ENCODE measurements around the gene PCLO.

Gene PCLO

GRCh38 chr7:82839063-82839462 is 323.6 kb downstream of the PCLO start:
- no peak for DNase-seq (ENCODE audit: low spot score)

- no peak for DNase-seq (ENCODE audit: low spot score)
Measured at GRCh38 chr7:82838314-82838713, 324.4 kb downstream of the PCLO start.

- DNase-seq (ENCODE audit: low spot score), result no peak
Measured at GRCh38 chr7:82823073-82823472, 339.6 kb downstream of the PCLO start.

- DNase-seq (ENCODE audit: low spot score), result no peak
Measured at GRCh38 chr7:82821037-82821436, 341.6 kb downstream of the PCLO start.

- no peak for DNase-seq (ENCODE audit: low spot score)
Measured at GRCh38 chr7:82818171-82818570, 344.5 kb downstream of the PCLO start.

DNA sequence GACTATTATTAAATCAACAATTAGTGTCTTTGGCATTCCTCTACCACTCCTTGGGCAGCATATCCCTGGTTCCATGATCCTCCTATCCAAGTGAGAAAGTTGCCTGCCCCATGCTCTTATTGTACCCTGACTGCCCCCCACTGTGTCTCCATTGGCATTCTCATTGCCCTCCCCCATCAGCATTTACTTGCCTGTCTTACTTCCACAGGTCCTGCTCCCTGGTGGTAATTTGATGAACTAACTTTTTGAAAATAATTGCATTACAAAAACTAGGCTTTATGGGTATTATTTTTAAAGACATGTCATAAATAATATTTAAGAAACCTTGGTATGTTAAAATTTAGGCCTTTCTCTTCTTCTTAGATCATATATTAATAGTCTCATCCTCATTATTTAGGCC is 346.4 kb downstream of the PCLO start:
- no peak for DNase-seq (ENCODE audit: low spot score)

DNA sequence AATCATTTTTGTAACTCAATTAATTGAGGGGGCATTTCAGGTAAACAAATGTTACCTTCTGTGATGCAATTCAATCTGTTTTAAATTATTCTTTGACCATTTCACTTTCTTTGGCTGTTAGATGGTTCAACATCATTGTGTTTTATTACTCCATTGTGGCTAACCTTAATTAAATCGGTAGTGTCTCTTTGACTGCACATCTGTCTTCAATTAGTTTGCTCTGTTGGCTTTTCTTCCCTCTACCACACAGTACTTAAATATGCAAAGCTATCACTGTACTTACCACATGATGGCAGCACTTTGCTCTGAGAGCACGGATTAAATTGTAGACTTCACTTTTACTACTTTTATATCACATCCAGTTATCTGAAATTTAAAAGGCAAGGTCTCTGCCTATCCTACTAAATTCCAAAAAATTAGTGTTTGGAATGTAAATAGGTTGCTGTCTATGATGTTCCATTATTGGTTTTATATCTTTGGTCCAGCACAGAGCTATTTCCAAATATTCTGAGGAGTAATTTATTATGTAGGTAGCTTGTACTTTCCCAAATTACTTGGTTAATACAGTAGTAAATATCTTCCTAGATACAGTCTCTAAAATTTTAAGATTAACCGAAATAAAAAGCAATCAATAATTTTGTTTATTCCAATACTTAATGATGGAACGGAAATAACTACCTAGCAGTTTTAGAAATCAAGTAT is 352.0 kb downstream of the PCLO start:
- DNase-seq (ENCODE audit: low spot score), result peak; percentile 26

DNA sequence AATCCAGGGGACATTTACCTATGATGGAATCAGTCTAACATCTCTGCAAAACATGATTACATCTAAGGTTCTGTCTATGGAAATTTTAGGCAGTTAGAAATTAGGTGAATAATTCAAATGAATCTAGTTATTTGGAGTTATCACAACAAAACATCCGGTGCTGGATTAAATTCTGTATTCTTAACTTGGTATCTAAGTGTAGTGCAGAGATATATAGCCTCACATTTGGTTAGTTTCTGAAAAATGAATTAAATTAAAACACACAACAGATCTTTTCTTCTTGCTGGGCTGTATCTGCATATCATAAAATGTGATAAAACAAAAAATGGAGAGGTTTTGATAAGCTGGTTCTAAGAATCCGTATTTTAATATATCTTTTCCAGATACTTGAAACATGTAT is 354.1 kb downstream of the PCLO start:
- no peak for DNase-seq (ENCODE audit: low spot score)

DNA sequence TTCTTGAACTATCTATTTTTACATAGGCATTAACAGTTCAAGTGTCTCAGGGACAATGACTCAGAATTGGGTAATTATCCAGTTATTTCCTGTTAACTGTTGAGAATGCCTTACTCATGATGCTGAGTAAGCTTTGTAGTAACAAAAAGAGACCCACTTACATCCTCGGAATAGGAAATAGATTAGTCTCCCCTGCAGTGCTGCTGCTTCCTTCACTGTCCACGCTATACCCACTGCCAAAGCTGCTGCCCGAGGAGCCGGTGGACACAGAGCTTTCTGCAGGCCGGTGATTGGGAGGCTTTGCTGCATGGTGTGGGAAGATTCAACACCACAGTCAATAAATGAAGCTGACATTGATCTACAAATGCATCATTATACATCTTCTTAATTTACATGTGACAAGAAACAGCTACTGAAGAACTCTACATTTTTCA is 357.1 kb downstream of the PCLO start:
- DNase-seq (ENCODE audit: low spot score), result peak; percentile 17

DNA sequence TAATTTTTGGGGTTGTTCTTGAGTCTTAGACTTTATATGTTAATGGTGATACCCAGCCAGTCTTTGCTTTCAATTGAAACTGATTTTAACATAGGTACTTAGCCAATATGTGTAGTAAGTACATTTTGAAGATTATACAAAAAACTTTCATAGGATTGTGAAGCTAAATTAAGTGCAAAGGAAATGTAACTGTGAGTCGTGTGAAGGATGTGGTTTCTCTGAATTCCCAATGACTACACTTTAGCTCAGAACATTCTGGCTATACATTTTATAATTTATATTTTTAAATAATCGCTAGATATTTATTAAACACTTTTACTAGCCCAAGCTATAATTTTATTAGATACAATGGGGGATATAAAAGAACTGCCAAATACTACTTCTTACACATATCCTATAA is 359.3 kb downstream of the PCLO start:
- no peak for DNase-seq (ENCODE audit: low spot score)

GRCh38 chr7:82789883-82790609 is 372.6 kb downstream of the PCLO start:
- no peak for DNase-seq (ENCODE audit: low spot score)

DNA sequence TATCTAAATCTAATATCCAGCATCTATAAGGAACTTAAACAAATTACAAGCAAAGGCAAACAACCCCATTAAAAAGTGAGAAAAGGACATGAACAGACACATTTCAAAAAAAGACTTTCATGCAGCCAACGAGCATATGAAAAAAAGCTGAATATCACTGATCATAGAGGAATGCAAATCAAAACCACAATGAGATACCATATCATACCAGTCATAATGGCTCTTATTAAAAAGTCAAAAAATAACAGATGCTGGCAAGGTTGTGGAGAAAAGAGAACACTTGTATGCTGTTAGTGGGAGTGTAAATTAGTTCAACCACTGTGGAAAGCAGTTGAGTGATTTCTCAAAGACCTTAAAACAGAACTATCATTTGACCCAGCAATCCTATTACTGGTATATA is 384.7 kb downstream of the PCLO start:
- no peak for DNase-seq (ENCODE audit: low spot score)

DNA sequence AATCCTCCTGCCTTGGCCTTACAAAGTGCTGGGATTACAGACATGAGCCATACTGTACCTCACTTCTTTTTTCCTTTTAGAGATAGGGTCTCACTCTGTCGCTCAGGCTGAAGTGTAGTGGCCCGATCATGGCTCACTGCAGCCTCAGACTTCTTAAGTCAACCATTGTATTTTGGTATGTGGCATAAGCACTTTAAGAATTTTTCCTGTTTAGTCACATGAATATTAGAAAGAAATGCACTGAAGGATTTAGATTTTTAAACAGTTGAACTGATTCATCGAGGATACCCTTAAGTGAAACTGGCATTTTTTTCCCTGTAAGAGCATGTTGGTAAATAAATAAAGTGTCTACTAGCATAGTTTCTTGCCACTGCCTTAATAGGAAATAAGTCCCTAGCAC is 399.8 kb downstream of the PCLO start:
- DNase-seq (ENCODE audit: low spot score), result no peak

GRCh38 chr7:82760831-82761230 is 401.9 kb downstream of the PCLO start:
- no peak for DNase-seq (ENCODE audit: low spot score)

DNA sequence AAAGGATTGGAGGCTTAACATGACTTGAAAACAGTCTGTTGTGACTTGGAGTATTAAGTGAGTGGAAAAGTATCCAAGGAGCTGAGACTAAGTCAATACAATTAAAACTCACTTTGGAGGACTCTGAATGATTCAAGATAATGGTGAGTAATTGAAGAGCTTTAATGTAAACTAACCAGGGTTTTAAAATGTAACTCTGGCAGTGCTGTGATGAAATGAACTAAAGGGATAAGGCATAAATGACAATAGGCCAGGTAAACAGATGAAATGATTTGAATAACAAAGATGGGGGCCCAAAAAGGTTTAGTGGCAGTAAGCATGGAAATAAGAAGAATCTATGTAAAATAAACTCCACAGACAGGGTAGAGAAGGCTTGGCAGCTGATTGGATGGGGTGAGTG is 402.6 kb downstream of the PCLO start:
- DNase-seq (ENCODE audit: low spot score), result no peak

GRCh38 chr7:82755705-82756551 is 406.8 kb downstream of the PCLO start:
- peak; percentile 21 for DNase-seq (ENCODE audit: low spot score)

DNA sequence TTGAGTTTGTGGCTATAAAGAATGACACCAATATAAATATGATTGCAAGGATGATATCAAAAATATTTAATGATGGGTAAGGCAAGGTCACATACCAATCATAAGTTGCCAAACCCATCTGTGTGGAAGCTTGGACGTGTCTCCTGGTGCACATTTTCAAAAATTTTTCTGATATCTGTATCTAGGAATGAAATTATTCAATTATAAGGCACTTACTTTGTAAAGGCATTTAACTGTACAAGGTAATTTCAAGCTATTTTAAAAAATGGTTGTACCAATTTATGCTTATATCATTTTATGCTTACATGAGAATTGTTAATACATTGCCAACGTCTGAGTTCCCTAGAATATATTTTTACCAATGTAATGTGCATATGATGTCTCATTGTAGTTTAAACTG is 412.7 kb downstream of the PCLO start:
- no peak for DNase-seq (ENCODE audit: low spot score)

- no peak for DNase-seq (ENCODE audit: low spot score)
Measured at GRCh38 chr7:82745820-82746219, 416.9 kb downstream of the PCLO start.

GRCh38 chr7:82745117-82745516 is 417.6 kb downstream of the PCLO start:
- DNase-seq (ENCODE audit: low spot score), result no peak

DNA sequence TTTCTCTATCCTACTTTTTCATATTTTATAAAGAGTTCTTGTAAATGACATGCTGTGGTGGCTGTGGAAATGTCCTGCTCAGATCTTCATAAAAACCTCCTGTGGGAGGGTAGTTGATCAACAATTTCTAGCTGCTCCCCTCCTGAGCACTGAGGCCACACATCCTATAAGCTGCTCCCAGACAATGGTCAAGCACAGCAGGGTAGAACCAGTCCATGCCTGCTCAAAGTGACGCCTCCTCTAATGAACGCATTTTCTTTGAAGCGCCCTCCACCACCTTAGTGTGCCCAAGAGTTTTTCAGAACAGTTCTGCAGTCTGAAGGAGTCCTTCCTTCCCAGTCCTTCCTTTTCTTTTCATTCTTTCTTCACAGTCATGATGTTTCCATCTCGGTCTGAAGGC is 420.5 kb downstream of the PCLO start:
- no peak for DNase-seq (ENCODE audit: low spot score)

- no peak for DNase-seq (ENCODE audit: low spot score)
Measured at GRCh38 chr7:82741493-82741892, 421.2 kb downstream of the PCLO start.

- no peak for DNase-seq (ENCODE audit: low spot score)
Measured at GRCh38 chr7:82740246-82740848, 422.3 kb downstream of the PCLO start.
